IMR-90 (cell line): Measurements from ENCODE around the gene SGK1. TPM values are rescaled to one million over a fixed set of nuclear protein-coding genes. Genes with fewer than 3 reads are reported as not detected.

Experiments used
- ATAC-seq: fragments of 200-7000 bp; cut with Tn5 transposase; 2 replicates; pipeline ENCODE4 v1.9.1; 2020; ENCODE audit warnings: low read depth, mild to moderate bottlenecking, moderate library complexity
- BruUV-seq: library from RNA; stranded (reverse); fragments of 400-500 nt; replicated peaks from 2 replicates; lab custom pipeline; 2021; lab: Mats Ljungman, UMichigan
- CTCF ChIA-PET: fragments of 300-600 bp; formaldehyde crosslinking; extraction: SDS; loops from one replicate; lab custom pipeline; 2021; ENCODE audit warnings: antibody characterized with exemption; lab: Yijun Ruan, JAX
- POLR2A ChIA-PET: fragments of 300-600 bp; sonication (Branson Sonifier 250); formaldehyde crosslinking; loops from one replicate; lab custom pipeline; 2022; ENCODE audit warnings: antibody characterized with exemption; ENCODE audit not compliant: unreplicated experiment; lab: Charles Lee
- DNase-seq: peaks from one replicate; pipeline ENCODE4 v3.0.0; 2013
- H2AFZ ChIP-seq: replicated peaks from 2 replicates; pipeline ENCODE3; 2013; ENCODE audit warnings: low read length, mild to moderate bottlenecking; ENCODE audit not compliant: poor library complexity
- H2AK5ac ChIP-seq: 2 replicates; pipeline ENCODE4 v1.6.1; 2013; ENCODE audit warnings: low read depth, low read length, inconsistent platforms
- H2AK9ac ChIP-seq: replicated peaks from 2 replicates; pipeline ENCODE3; 2013; ENCODE audit warnings: mild to moderate bottlenecking, low read depth, low read length, moderate library complexity; ENCODE audit not compliant: poor library complexity
- H2BK120ac ChIP-seq: 2 replicates; pipeline ENCODE4 v1.6.1; 2013; ENCODE audit warnings: low read depth, low read length, inconsistent platforms
- H2BK15ac ChIP-seq: 3 replicates; pipeline ENCODE4 v1.6.1; 2013; ENCODE audit warnings: low read depth, low read length, inconsistent platforms
- H2BK20ac ChIP-seq: 2 replicates; pipeline ENCODE4 v1.6.1; 2013; ENCODE audit warnings: low read depth, mild to moderate bottlenecking, inconsistent platforms, low read length, moderate library complexity
- H2BK5ac ChIP-seq: 2 replicates; pipeline ENCODE4 v1.6.1; 2013; ENCODE audit warnings: mild to moderate bottlenecking, low read depth, low read length, inconsistent platforms; ENCODE audit not compliant: poor library complexity, severe bottlenecking
- H3K14ac ChIP-seq: replicated peaks from 2 replicates; pipeline ENCODE4 v1.6.1; 2013; ENCODE audit warnings: low read depth, low read length, inconsistent platforms
- H3K18ac ChIP-seq: 2 replicates; pipeline ENCODE4 v1.6.1; 2013; ENCODE audit warnings: low read depth, low read length, control low read depth
- H3K23ac ChIP-seq: 2 replicates; pipeline ENCODE4 v1.6.1; 2013; ENCODE audit warnings: low read depth, low read length, inconsistent platforms
- H3K27ac ChIP-seq: 2 replicates; pipeline ENCODE4 v1.5.1; 2013; ENCODE audit warnings: mild to moderate bottlenecking, control low read depth, low read length; ENCODE audit not compliant: insufficient read depth
- H3K27me3 ChIP-seq: 2 replicates; pipeline ENCODE4 v1.6.1; 2013; ENCODE audit warnings: low read length; ENCODE audit not compliant: control insufficient read depth, insufficient read depth
- H3K36me3 ChIP-seq: 2 replicates; pipeline ENCODE4 v1.6.1; 2013; ENCODE audit warnings: low read length, mixed read lengths; ENCODE audit not compliant: control insufficient read depth, insufficient read depth
- H3K4ac ChIP-seq: 2 replicates; pipeline ENCODE4 v1.6.1; 2013; ENCODE audit warnings: low read depth, low read length, inconsistent platforms
- H3K4me1 ChIP-seq: 2 replicates; pipeline ENCODE4 v1.6.1; 2013; ENCODE audit warnings: low read length, mixed read lengths; ENCODE audit not compliant: control insufficient read depth, insufficient read depth
- H3K4me2 ChIP-seq: 2 replicates; pipeline ENCODE4 v1.6.1; 2013; ENCODE audit warnings: low read depth, mild to moderate bottlenecking, control low read depth, low read length, moderate library complexity
- H3K4me3 ChIP-seq: 2 replicates; pipeline ENCODE4 v1.5.1; 2013; ENCODE audit warnings: low read depth, mild to moderate bottlenecking, control low read depth, low read length, moderate library complexity; ENCODE audit not compliant: insufficient read depth
- H3K56ac ChIP-seq: 2 replicates; pipeline ENCODE4 v1.6.1; 2013; ENCODE audit warnings: low read length, inconsistent platforms; ENCODE audit not compliant: insufficient read depth; ENCODE audit errors: extremely low read depth
- H3K79me1 ChIP-seq, 2 experiments: 2 replicates each; pipeline ENCODE4 v1.6.1; 2013; ENCODE audit warnings: low read length in 2 of 2, inconsistent platforms in 1 of 2, low read depth in 1 of 2
- H3K9ac ChIP-seq: 2 replicates; pipeline ENCODE4 v1.6.1; 2013; ENCODE audit warnings: low read depth, low read length, control low read depth
- H3K9me1 ChIP-seq: 2 replicates; pipeline ENCODE4 v1.6.1; 2013; ENCODE audit warnings: low read length, inconsistent platforms; ENCODE audit not compliant: insufficient read depth
- H3K9me3 ChIP-seq: 2 replicates; pipeline ENCODE4 v1.6.1; 2013; ENCODE audit warnings: low read length; ENCODE audit not compliant: control insufficient read depth, insufficient read depth
- H4K20me1 ChIP-seq: 2 replicates; pipeline ENCODE4 v1.6.1; 2013; ENCODE audit warnings: low read length, inconsistent platforms; ENCODE audit not compliant: insufficient read depth
- H4K5ac ChIP-seq: 2 replicates; pipeline ENCODE4 v1.6.1; 2013; ENCODE audit warnings: mild to moderate bottlenecking, low read depth, low read length, control low read depth
- H4K8ac ChIP-seq, 2 experiments: 2 replicates each; pipeline ENCODE4 v1.6.1; 2013; ENCODE audit warnings: low read depth in 2 of 2, low read length in 2 of 2, control low read depth in 1 of 2, inconsistent platforms in 1 of 2
- H4K91ac ChIP-seq: 2 replicates; pipeline ENCODE4 v1.6.1; 2013; ENCODE audit warnings: low read depth, low read length, inconsistent platforms; ENCODE audit not compliant: insufficient read depth
- BHLHE40 ChIP-seq: fragments of 150-350 bp; IDR thresholded peaks from 2 replicates; pipeline ENCODE4 v1.6.1; 2016; ENCODE audit warnings: mild to moderate bottlenecking, low read depth, low read length
- CEBPB ChIP-seq: IDR thresholded peaks from 2 replicates; pipeline ENCODE4 v1.6.1; 2012; ENCODE audit warnings: low read depth, low read length, improper control_type of control experiment
- CHD1 ChIP-seq: IDR thresholded peaks from 2 replicates; pipeline ENCODE4 v1.6.1; 2012; ENCODE audit warnings: low read depth, low read length, improper control_type of control experiment
- CTCF ChIP-seq: conservative IDR thresholded peaks from 2 replicates; pipeline ENCODE4 v1.5.1; 2012; ENCODE audit warnings: mild to moderate bottlenecking, low read depth, low read length, improper control_type of control experiment
- ELK1 ChIP-seq: fragments of 150-350 bp; IDR thresholded peaks from 2 replicates; pipeline ENCODE4 v1.6.1; 2016; ENCODE audit warnings: low read depth, mild to moderate bottlenecking, low read length, moderate library complexity, borderline replicate concordance
- FOS ChIP-seq: fragments of 150-350 bp; IDR thresholded peaks from 2 replicates; pipeline ENCODE4 v1.6.1; 2016; ENCODE audit warnings: low read depth, low read length
- MAFK ChIP-seq: IDR thresholded peaks from 2 replicates; pipeline ENCODE4 v1.6.1; 2012; ENCODE audit warnings: low read depth, low read length, improper control_type of control experiment
- MAZ ChIP-seq: IDR thresholded peaks from 2 replicates; pipeline ENCODE4 v1.6.1; 2012; ENCODE audit warnings: low read depth, mild to moderate bottlenecking, low read length, improper control_type of control experiment, moderate library complexity, borderline replicate concordance
- MXI1 ChIP-seq: IDR thresholded peaks from 2 replicates; pipeline ENCODE4 v1.6.1; 2012; ENCODE audit warnings: low read depth, mild to moderate bottlenecking, low read length, moderate library complexity, borderline replicate concordance
- NFE2L2 ChIP-seq: fragments of 150-350 bp; IDR thresholded peaks from 2 replicates; pipeline ENCODE4 v1.6.1; 2016; ENCODE audit warnings: low read depth, mild to moderate bottlenecking, low read length
- POLR2A ChIP-seq: IDR thresholded peaks from 2 replicates; pipeline ENCODE4 v1.6.1; 2012; ENCODE audit warnings: mild to moderate bottlenecking, low read depth, low read length
- RAD21 ChIP-seq: IDR thresholded peaks from 2 replicates; pipeline ENCODE4 v1.6.1; 2012; ENCODE audit warnings: low read length, improper control_type of control experiment
- RCOR1 ChIP-seq: IDR thresholded peaks from 2 replicates; pipeline ENCODE4 v1.6.1; 2012; ENCODE audit warnings: mild to moderate bottlenecking, low read length, improper control_type of control experiment; ENCODE audit not compliant: insufficient replicate concordance
- RFX5 ChIP-seq: IDR thresholded peaks from 2 replicates; pipeline ENCODE4 v1.8.0; 2012; ENCODE audit warnings: low read depth, mild to moderate bottlenecking, low read length, moderate library complexity
- SMC3 ChIP-seq: fragments of 150-350 bp; IDR thresholded peaks from 2 replicates; pipeline ENCODE4 v1.6.1; 2016; ENCODE audit warnings: low read depth, mild to moderate bottlenecking, antibody characterized with exemption, low read length, moderate library complexity
- USF2 ChIP-seq: fragments of 150-350 bp; IDR thresholded peaks from 2 replicates; pipeline ENCODE4 v1.6.1; 2017; ENCODE audit warnings: mild to moderate bottlenecking, antibody characterized with exemption, low read length, low read depth
- WGBS, 2 experiments: methylation state at CpG; one replicate each; pipeline versions ENCODE4 v1.1.5 to v1.1.7; 2013; ENCODE audit warnings: missing lambda C conversion rate in 2 of 2; ENCODE audit not compliant: insufficient read length in 1 of 2; ENCODE audit errors: extremely low coverage in 2 of 2; 5-methylcytosine and 5-hydroxymethylcytosine counted together
- dilution Hi-C: fragments of 300-500 bp; cut with HindIII; formaldehyde crosslinking; loops from one replicate; pipeline ENCODE4 v1.14.3; 2018; ENCODE audit warnings: low sequenced_read_pairs; ENCODE audit not compliant: unreplicated experiment
- in situ Hi-C: fragments of 300-500 bp; cut with MboI; formaldehyde crosslinking; loops from 3 replicates; pipeline ENCODE4 v1.14.3; 2019; ENCODE audit warnings: low sequenced_read_pairs, inconsistent platforms, mixed read lengths
- intact Hi-C: fragments of 100-400 bp; cut with micrococcal nuclease; formaldehyde crosslinking; loops from 2 replicates; pipeline ENCODE4 v1.10.0; 2022
- polyA plus RNA-seq, 3 experiments: library from polyadenylated mRNA; depleted of rRNA; stranded (reverse); fragments of >200 nt; gene quantifications; 2 replicates each; pipeline ENCODE4 v1.2.3, GENCODE V29; 2012; ENCODE audit warnings: low replicate concordance in 1 of 3
- total RNA-seq: library from RNA; depleted of rRNA; stranded (reverse); fragments of >200 nt; gene quantifications from 2 replicates; pipeline ENCODE4 v1.2.3, GENCODE V29; 2012

Gene SGK1
- total and polyA plus RNA-seq, 2 of the 4 experiments (the other 2 are of a cell fraction) = 121 to 255 TPM

- TF ChIP-seq ELK1 = no peak
- no peak for TF ChIP-seq SMC3
- no peak for TF ChIP-seq RCOR1
- no peak for TF ChIP-seq NFE2L2
- no peak for TF ChIP-seq BHLHE40
- no peak for TF ChIP-seq CHD1
- no peak for TF ChIP-seq RAD21
- no peak for TF ChIP-seq MAFK
- TF ChIP-seq CTCF = no peak
- TF ChIP-seq MXI1 = no peak
- no peak for TF ChIP-seq FOS
- no peak for TF ChIP-seq MAZ
- TF ChIP-seq USF2 = no peak
- TF ChIP-seq RFX5 = no peak
- no peak for TF ChIP-seq CEBPB
- no peak for TF ChIP-seq POLR2A
- no peak overlapping the region for H4K5ac ChIP-seq
- H3K27ac ChIP-seq = no peak overlapping the region
- no peak overlapping the region for H4K8ac ChIP-seq
- H3K79me1 ChIP-seq = no peaks in the 10 kb centered on the region
- no peak overlapping the region for H4K91ac ChIP-seq
- intact Hi-C loops = no loop called here
- in situ Hi-C loops = no loop called here
- no peak overlapping the region for H3K9ac ChIP-seq
- no peak overlapping the region for H2BK20ac ChIP-seq
- H4K20me1 ChIP-seq = no peaks in the 10 kb centered on the region
- H3K27me3 ChIP-seq = no peaks in the 10 kb centered on the region
- no peak overlapping the region for H3K18ac ChIP-seq
- dilution Hi-C loops = no loop called here
- POLR2A ChIA-PET = no interaction called here
- H3K4me3 ChIP-seq = no peak overlapping the region
- H2AK5ac ChIP-seq = no peak overlapping the region
- no peak overlapping the region for H2BK5ac ChIP-seq
- no peak overlapping the region for H3K4ac ChIP-seq
- H3K56ac ChIP-seq = no peak overlapping the region
- H3K36me3 ChIP-seq = no peaks in the 10 kb centered on the region
- WGBS, 2 experiments = 100% methylated on average over 1 of the region's 4 CpGs; no CpG with 5 or more reads in 1 of the 2 experiments
- BruUV-seq = no TSS peak
- DNase-seq = no peak
- H3K9me3 ChIP-seq = no peaks in the 10 kb centered on the region; the same call in 1 of the 2 replicates
- no peak overlapping the region for H3K4me2 ChIP-seq
- no peak overlapping the region for H3K14ac ChIP-seq
- ATAC-seq = no peak
- no peak overlapping the region for H2AK9ac ChIP-seq
- CTCF ChIA-PET = interaction anchor here (0.7 kb wide), 1 partner anchor 34 kb away, joined by 4 read pairs; no protein-coding TSS in a partner anchor
- H2BK15ac ChIP-seq = no peak overlapping the region
- no peaks in the 10 kb centered on the region for H3K9me1 ChIP-seq
- no peak overlapping the region for H3K23ac ChIP-seq
- H3K4me1 ChIP-seq = no peaks in the 10 kb centered on the region
- no peak overlapping the region for H2AFZ ChIP-seq
- no peak overlapping the region for H2BK120ac ChIP-seq
Observed at GRCh38 chr6:134205366-134205765, 112.5 kb downstream of the SGK1 start.
